HG03159 (cell line): ENCODE results near the gene CDH4.

ENCODE experiments used
- ATAC-seq: cut with Tn5 transposase; IDR thresholded peaks from one replicate; pipeline ENCODE4 v1.9.1; 2021; ENCODE audit warnings: mild to moderate bottlenecking, moderate library complexity; ENCODE audit not compliant: unreplicated experiment

The CDH4 gene

DNA sequence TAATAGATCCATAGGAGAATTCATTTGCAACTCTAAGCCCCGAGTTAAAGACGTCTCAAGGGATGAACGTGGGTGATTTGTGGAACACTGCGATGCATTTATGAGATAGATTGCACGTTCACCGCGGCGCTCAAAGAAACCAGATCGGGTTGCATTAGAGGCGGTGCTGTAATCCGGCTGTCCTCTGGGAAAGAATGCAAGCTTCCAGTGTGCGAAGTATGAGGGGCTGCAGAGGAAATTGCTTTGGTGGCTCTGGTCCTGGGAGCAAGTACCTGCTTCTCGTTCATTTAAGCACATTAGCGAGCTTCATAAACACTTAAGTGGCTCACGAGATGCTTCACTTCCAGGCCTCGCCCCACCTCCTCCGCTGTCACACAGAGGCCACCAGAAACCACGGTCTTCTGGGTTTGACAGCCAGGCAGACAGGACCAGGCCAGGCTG is 182.3 kb downstream of the CDH4 start:
- no peak for ATAC-seq

- ATAC-seq = no peak
These were observed 183.2 kb downstream of the CDH4 start for GRCh38 chr20:61435184-61435822.

DNA sequence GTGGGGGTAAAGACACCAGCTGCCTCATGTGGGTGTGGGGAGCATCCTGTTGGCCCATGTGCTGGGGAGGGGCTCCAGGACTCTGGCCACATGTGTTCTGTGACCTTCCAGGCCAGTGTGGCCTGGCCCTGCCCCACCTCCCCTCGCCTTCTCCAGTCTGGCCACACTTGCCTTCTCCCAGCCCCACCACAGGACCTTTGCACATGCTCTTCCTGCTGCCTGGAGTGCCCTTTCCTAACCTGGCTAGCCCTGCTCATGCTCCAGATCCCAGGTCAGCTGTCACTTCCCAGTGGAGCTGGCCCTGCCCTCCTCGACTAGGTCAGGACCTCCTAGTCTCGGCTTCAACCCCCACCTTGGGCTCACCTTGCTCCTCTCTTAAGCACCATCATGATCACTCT is 183.8 kb downstream of the CDH4 start:
- no peak for ATAC-seq

GRCh38 chr20:61436283-61436666 is 184.2 kb downstream of the CDH4 start:
- ATAC-seq = no peak

- ATAC-seq = no peak
These were observed 184.7 kb downstream of the CDH4 start for GRCh38 chr20:61436667-61437279.

GRCh38 chr20:61437280-61438206 is 185.5 kb downstream of the CDH4 start:
- no peak for ATAC-seq

DNA sequence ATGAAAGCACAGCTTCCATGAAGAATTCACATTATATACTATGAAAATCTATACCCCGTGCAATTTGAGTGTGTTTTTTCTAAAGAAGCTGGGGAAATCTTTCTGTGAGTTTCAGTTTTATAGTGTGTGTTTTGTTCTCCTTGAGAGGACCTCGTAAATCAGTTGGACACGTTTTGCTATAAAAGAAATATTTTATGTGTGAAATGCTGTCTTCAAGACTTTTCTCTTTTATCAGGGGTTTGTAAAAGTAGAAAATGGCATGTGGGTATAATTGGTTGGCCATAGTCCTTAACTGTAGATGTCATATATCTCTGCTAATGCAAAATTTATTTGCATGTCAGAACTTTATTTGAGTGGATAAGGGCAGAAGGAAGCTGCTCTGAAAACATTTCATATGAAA is 186.2 kb downstream of the CDH4 start:
- ATAC-seq = no peak

- no peak for ATAC-seq
These were observed 187.2 kb downstream of the CDH4 start for GRCh38 chr20:61439251-61439650.

GRCh38 chr20:61440548-61441055 is 188.5 kb downstream of the CDH4 start:
- no peak for ATAC-seq

DNA sequence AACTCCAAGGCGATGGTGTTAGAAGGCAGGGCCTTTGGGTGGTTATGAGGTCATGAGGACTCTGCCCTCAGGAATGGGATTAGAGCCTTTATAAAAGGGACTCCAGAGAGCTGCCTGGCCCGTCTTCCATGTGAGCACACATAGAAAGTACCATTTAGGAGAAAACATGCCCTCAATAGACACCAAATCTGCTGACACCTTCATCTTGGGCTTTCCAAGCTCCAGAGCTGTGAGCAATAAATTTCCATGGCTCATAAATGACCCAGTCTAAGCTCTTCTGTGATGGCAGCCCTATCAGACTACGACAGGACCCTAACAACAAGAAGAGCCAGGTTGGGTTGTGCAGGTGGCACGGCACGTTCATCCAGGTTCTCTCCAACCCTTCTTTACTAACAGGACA is 189.5 kb downstream of the CDH4 start:
- no peak for ATAC-seq

DNA sequence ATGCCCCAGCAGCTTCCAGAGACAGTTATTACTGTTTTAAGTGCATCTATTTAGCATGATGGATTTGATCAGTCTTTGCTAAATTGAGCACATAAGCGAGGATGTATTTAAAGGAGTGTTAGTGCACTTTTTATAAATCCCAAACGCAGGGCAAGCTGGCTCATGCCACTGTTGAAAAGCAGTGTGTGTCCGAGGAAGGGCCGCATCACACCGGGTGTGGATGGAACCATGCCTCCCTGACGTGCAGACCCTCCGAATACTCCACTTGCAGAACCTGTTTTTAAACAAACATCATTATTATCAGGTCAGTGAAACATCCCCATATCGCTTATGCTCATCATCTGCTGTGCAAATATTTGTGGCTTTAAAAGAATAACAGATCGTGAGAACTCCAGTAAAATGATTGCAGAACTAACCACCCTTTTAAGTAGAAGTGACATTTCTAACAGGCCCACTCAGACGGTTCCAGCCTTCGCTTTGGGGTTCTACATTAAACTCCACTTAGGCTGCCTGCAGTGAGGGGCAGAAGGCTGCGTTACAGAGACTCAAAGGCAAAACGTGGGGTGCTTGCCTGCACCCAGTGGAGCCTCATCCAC is 190.1 kb downstream of the CDH4 start:
- ATAC-seq = no peak

DNA sequence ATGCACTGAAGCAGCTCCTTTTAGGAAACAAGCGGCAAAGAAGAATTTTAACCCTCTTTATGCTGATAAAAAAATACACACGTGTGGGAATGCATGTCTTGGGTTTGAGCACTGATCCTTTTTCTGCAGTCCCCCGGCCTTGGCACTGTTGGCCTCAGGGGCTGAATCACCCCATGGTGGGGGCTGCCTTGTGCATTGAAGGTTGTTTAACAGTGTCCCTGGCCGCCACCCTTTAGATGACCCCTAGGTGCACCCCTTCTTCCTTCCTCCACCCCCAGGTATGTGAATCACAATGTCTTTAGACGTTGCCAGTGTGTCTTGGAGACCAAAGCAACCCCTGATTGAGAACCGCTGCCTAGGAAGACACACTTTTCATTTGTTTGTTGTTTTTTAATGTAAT is 190.7 kb downstream of the CDH4 start:
- no peak for ATAC-seq

GRCh38 chr20:61443443-61444126 is 191.5 kb downstream of the CDH4 start:
- no peak for ATAC-seq

- ATAC-seq = no peak
These were observed 192.6 kb downstream of the CDH4 start for GRCh38 chr20:61444637-61445036.

DNA sequence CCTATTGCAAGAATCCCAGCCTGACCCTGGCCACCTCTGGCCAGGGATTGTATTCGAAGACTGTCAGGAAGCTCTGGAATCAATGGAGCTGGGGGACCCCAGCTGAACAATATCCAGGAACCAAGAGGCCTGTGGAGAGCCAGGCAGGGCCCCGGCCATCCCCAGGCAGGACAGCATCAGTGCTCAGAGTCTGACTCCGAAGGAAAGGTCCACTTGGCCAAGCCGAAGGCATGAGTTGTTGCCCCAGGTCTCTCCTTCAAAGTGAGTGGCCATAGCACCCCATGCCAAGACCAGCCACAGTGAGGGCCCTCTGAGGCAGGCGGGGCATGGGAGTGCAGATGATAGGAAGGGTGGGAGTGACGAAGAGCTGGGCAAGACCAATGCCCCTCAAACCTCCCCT is 193.1 kb downstream of the CDH4 start:
- ATAC-seq = no peak

DNA sequence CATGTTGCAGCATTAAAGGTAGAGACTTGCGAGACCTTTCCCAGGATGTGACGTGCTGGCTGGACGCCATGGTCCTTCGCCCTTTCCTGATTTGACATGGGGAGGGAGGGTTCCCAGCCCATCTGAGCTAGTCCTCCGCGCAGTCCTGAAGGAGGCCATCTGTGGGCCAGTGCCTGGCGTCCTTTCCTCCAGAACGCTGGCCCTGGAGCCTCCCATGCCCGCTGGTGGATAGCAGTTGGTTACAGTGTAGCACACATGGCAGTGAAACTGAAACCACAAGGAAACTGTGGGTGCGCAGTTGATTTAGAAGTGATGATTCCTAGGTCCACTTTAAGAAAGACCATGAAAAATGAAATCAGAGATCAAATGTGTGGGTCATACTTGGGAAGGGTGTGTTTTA is 193.7 kb downstream of the CDH4 start:
- ATAC-seq = no peak

DNA sequence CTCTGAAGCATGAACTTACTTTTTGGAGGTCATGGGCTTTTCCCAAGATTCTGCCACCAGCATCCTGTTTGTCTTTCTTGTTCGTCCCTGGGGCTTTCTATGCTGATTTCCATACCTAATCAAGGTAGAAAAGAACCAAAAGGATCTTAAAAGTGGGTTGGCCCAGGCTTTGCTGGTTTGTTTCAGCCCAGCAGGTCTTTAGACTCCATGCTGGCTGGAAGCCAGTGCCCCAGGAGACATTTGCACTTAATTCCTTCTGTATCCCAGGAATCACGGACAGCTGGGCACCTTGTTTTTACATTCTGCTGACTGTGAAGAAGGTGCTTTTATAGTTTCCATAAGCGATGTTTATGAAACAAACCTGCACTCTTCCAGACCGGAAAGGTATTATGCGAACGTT is 195.9 kb downstream of the CDH4 start:
- no peak for ATAC-seq

GRCh38 chr20:61448386-61448785 is 196.3 kb downstream of the CDH4 start:
- ATAC-seq = no peak

DNA sequence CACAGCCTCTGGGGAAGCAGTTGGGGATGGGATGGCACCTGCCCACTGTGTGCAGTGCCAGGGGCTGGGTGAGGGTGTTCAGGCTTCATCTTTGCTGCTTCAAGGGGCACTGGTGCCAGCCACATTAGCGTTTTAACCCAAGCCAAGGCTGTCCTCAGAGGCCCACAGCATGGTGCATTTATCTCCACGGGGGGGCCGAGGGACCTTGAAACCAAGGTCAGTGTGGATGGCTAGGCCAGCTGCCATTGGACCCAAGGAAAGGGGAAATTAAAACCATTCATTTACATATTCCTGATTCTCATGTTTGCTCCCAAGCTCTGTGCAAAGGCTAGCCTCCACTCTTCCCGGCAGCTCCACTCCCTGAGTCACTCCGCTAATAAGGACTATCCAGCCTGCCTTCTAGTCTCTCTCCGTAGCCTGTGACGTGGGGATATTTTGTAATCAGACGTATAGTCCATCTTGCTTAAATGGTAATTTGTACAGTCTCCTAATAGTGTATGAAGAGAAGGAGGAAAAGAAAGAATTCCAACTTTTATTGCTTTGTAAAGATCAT is 197.1 kb downstream of the CDH4 start:
- no peak for ATAC-seq

DNA sequence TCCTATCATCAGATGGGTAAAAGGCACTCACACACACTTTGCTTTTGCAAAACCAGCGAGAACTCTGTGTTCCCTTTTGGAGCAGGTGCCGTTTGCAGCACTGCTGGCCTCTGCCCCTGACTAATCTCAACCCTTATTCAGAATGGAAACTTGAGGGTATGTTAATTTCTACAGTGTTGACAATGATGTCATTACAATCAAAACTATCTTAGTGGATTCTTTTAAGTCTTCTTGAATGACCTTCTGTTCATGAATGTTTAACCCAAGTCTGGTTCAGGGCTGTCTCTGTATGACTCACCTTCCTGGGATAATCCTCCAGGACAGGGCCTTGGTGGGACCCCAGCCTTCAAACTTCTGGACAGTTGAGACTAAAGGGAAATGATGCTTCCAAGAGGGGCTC is 197.9 kb downstream of the CDH4 start:
- ATAC-seq = no peak
